Smooth muscle cell (in vitro differentiated cells): ENCODE results near the gene MAPK6. TPM values are rescaled to one million over a fixed set of nuclear protein-coding genes. Genes with fewer than 3 reads are reported as not detected.
"Not testable (repeated sequence)": the region's sequence is repeated elsewhere in the genome, so short reads cannot be mapped to it uniquely, and the experiment has no call there.

ENCODE experiments used
- DNase-seq: peaks from one replicate; lab custom pipeline; 2025; ENCODE audit not compliant: unreplicated experiment; lab: John Stamatoyannopoulos, UW
- H2AFZ ChIP-seq: fragments of 200-600 bp; sonication (generic); 2 replicates; pipeline ENCODE4 v1.6.0; 2016; ENCODE audit warnings: antibody characterized with exemption, low read depth, mild to moderate bottlenecking
- H3F3A ChIP-seq: fragments of 200-600 bp; sonication (generic); 2 replicates; pipeline ENCODE4 v1.6.0; 2017; ENCODE audit warnings: antibody characterized with exemption, low read depth
- H3K27ac ChIP-seq: fragments of 200-600 bp; sonication (generic); 2 replicates; pipeline ENCODE4 v1.5.1; 2016; ENCODE audit warnings: low read depth, mild to moderate bottlenecking
- H3K27me3 ChIP-seq: fragments of 200-600 bp; sonication (generic); 2 replicates; pipeline ENCODE4 v1.6.1; 2016; ENCODE audit warnings: low read depth, mild to moderate bottlenecking
- H3K36me3 ChIP-seq: fragments of 200-600 bp; sonication (generic); 2 replicates; pipeline ENCODE4 v1.5.1; 2016; ENCODE audit warnings: low read depth
- H3K4me1 ChIP-seq: fragments of 200-600 bp; sonication (generic); 2 replicates; pipeline ENCODE4 v1.5.1; 2016; ENCODE audit warnings: low read depth
- H3K4me2 ChIP-seq: fragments of 200-600 bp; sonication (generic); 2 replicates; pipeline ENCODE4 v1.6.0; 2016; ENCODE audit warnings: mild to moderate bottlenecking
- H3K4me3 ChIP-seq: fragments of 200-600 bp; sonication (generic); 2 replicates; pipeline ENCODE4 v1.5.1; 2016; ENCODE audit warnings: mild to moderate bottlenecking
- H3K79me2 ChIP-seq: fragments of 200-600 bp; sonication (generic); 2 replicates; pipeline ENCODE4 v1.6.0; 2016; ENCODE audit warnings: low read depth, mild to moderate bottlenecking
- H3K9ac ChIP-seq: fragments of 200-600 bp; sonication (generic); 2 replicates; pipeline ENCODE4 v1.6.0; 2016; ENCODE audit warnings: low read depth
- H3K9me3 ChIP-seq: fragments of 200-600 bp; sonication (generic); replicated peaks from 2 replicates; pipeline ENCODE4 v1.5.1; 2016; ENCODE audit warnings: low read depth
- H4K20me1 ChIP-seq: fragments of 200-600 bp; sonication (generic); 2 replicates; pipeline ENCODE4 v1.6.0; 2016; ENCODE audit warnings: low read depth
- CTCF ChIP-seq: fragments of 200-600 bp; sonication (generic); IDR thresholded peaks from 2 replicates; pipeline ENCODE4 v1.5.1; 2017; ENCODE audit warnings: borderline replicate concordance, mild to moderate bottlenecking, antibody characterized with exemption; ENCODE audit not compliant: insufficient read depth, poor library complexity, severe bottlenecking
- WGBS: methylation state at CpG from one replicate; pipeline ENCODE4 v1.1.7; 2016; ENCODE audit warnings: low lambda C conversion rate; 5-methylcytosine and 5-hydroxymethylcytosine counted together
- polyA plus RNA-seq: library from polyadenylated mRNA; unstranded; fragments of >200 nt; fragmentation: Nextera tagmentation; extraction: Ambion mirVana; gene quantifications from 2 replicates; pipeline ENCODE4 v1.2.1, GENCODE V29; 2016
- total RNA-seq: library from RNA; depleted of rRNA; stranded (reverse); fragments of >200 nt; gene quantifications from 2 replicates; pipeline ENCODE4 v1.2.3, GENCODE V29; 2014

Gene MAPK6
- total and polyA plus RNA-seq, 2 experiments from 2014 or later = 38.6 to 107 TPM

- Histone ChIP-seq H3K27me3 (no peaks in the 10 kb centered on the region), H3K4me2 (no peak overlapping the region), H3K9ac (no peak overlapping the region), H3K4me3 (no peak overlapping the region), H3K27ac (peak overlapping the region; percentile 46), H3F3A (peaks cover 2% of the 10 kb centered on the region), H2AFZ (no peak overlapping the region), H3K9me3 (no peaks in the 10 kb centered on the region), H4K20me1 (peaks cover 61% of the 10 kb centered on the region), H3K79me2 (peaks cover 29% of the 10 kb centered on the region), H3K36me3 (no peaks in the 10 kb centered on the region), H3K4me1 (no peaks in the 10 kb centered on the region)
- DNase-seq = no peak
- no peak for TF ChIP-seq CTCF
- WGBS = 97% methylated on average over 4 of the region's 4 CpGs
Observed at GRCh38 chr15:52052066-52052935, 33.3 kb downstream of the MAPK6 start.

GRCh38 chr15:52054381-52054780, 35.4 kb downstream of the MAPK6 start:
- Histone ChIP-seq H3K79me2 (peaks cover 15% of the 10 kb centered on the region), H3K36me3 (peaks cover 6% of the 10 kb centered on the region), H3K27me3 (no peaks in the 10 kb centered on the region), H3K4me1 (no peaks in the 10 kb centered on the region), H3K9me3 (no peaks in the 10 kb centered on the region), H3K27ac (no peak overlapping the region), H3K4me2 (no peak overlapping the region), H2AFZ (no peak overlapping the region), H3F3A (peaks cover 12% of the 10 kb centered on the region), H4K20me1 (peaks cover 66% of the 10 kb centered on the region), H3K9ac (no peak overlapping the region), H3K4me3 (no peak overlapping the region)
- 95% methylated on average over 4 of the region's 4 CpGs for WGBS
- TF ChIP-seq CTCF = no peak
- DNase-seq = no peak

GRCh38 chr15:52054858-52055257, 35.8 kb downstream of the MAPK6 start:
- DNase-seq, H3K9me3 ChIP-seq, H3K9ac ChIP-seq, H3K27ac ChIP-seq, H3K36me3 ChIP-seq, H3K4me3 ChIP-seq, H2AFZ ChIP-seq, H3K27me3 ChIP-seq, H3K4me1 ChIP-seq, H3K4me2 ChIP-seq: not testable (repeated sequence)
- 93% methylated on average over 7 of the region's 7 CpGs for WGBS
- H3F3A ChIP-seq = peaks cover 16% of the 10 kb centered on the region
- peaks cover 71% of the 10 kb centered on the region for H4K20me1 ChIP-seq
- peaks cover 10% of the 10 kb centered on the region for H3K79me2 ChIP-seq

GRCh38 chr15:52056001-52056400, 37.0 kb downstream of the MAPK6 start:
- Histone ChIP-seq H4K20me1 (peaks cover 82% of the 10 kb centered on the region), H3K27ac (no peak overlapping the region), H3K4me1 (no peaks in the 10 kb centered on the region), H3K79me2 (peaks cover 10% of the 10 kb centered on the region), H3F3A (peaks cover 21% of the 10 kb centered on the region), H3K4me2 (no peak overlapping the region), H2AFZ (no peak overlapping the region), H3K4me3 (no peak overlapping the region), H3K36me3 (peaks cover 9% of the 10 kb centered on the region), H3K27me3 (no peaks in the 10 kb centered on the region), H3K9ac (no peak overlapping the region), H3K9me3 (no peaks in the 10 kb centered on the region)
- no peak for DNase-seq
- TF ChIP-seq CTCF = no peak
- 94% methylated on average over 1 of the region's 1 CpG for whole genome bisulfite sequencing
